ENCODE data around the gene PTPRD. TPM values are rescaled to one million over a fixed set of nuclear protein-coding genes. Genes with fewer than 3 reads are reported as not detected.

Gene PTPRD
- total RNA-seq, 1 experiment from 2014 or later: 0.02 TPM

GRCh38 chr9:8621416-8621815 is 1991.4 kb downstream of the PTPRD start (continued):
- no peak for TF ChIP-seq YY1 (IDR thresholded peaks at IDR 0.05; ENCODE audit: extremely low read depth, insufficient replicate concordance, low read depth, low read length)
- no peak for TF ChIP-seq CEBPB (IDR thresholded peaks at IDR 0.05; ENCODE audit: low read depth)
- no peak for TF ChIP-seq TCF7L2 (IDR thresholded peaks at IDR 0.05; ENCODE audit: borderline replicate concordance, extremely low read depth, insufficient read depth, insufficient read length)
- no peak for TF ChIP-seq CBX3 (IDR thresholded peaks at IDR 0.05; ENCODE audit: low read depth)

GRCh38 chr9:8616414-8616813 is 1996.4 kb downstream of the PTPRD start:
- TF ChIP-seq POLR2A (IDR thresholded peaks at IDR 0.05; ENCODE audit: borderline replicate concordance, extremely low read depth, insufficient read depth, insufficient read length): no peak
- TF ChIP-seq JUND (IDR thresholded peaks at IDR 0.05): no peak
- TF ChIP-seq POLR2AphosphoS5 (IDR thresholded peaks at IDR 0.05; ENCODE audit: low read depth, low read length): no peak
- TF ChIP-seq ELF1 (IDR thresholded peaks at IDR 0.05; ENCODE audit: borderline replicate concordance, low read depth): no peak
- TF ChIP-seq CEBPB (IDR thresholded peaks at IDR 0.05; ENCODE audit: low read depth): no peak
- TF ChIP-seq CBX3 (IDR thresholded peaks at IDR 0.05; ENCODE audit: low read depth): no peak
- DNase-seq (ENCODE audit: low read depth, low spot score): no peak
- H3K9me2 ChIP-seq (ENCODE audit: insufficient read depth): no peaks in the 10 kb centered on the region
- H4K20me1 ChIP-seq (ENCODE audit: insufficient read depth): no peaks in the 10 kb centered on the region
- no TSS peak for BruUV-seq (replicated peaks)
- no peaks in the 10 kb centered on the region for H3K4me1 ChIP-seq (ENCODE audit: control insufficient read depth in 1 of 2, insufficient read depth in 2 of 2, low read length in 2 of 2)
- ATAC-seq: no peak
- no peak overlapping the region for H2AFZ ChIP-seq (ENCODE audit: low read depth, low read length, poor library complexity, severe bottlenecking)
- H3K9ac ChIP-seq (ENCODE audit: low read length): no peak overlapping the region
- no peaks in the 10 kb centered on the region for H3K27me3 ChIP-seq (ENCODE audit: insufficient read depth, low read length)
- no peaks in the 10 kb centered on the region for H3K79me2 ChIP-seq (ENCODE audit: insufficient read depth, low read length)
- no peak overlapping the region for H3K4me2 ChIP-seq (ENCODE audit: low read length)
- H3K4me3 ChIP-seq (replicated peaks in 1 of 2; ENCODE audit: low read depth in 1 of 2, low read length in 2 of 2): no peak overlapping the region
- intact Hi-C loops (cut with micrococcal nuclease): no loop called here
- no peak overlapping the region for H3K27ac ChIP-seq (ENCODE audit: low read depth, low read length)
- ChIA-PET POLR2A (no interaction called here), CTCF (no interaction called here), RAD21 (ENCODE audit: low non-redundant PET in 1 of 2, low total read pairs in 2 of 2, uncharacterized antibody in 2 of 2, unreplicated experiment in 2 of 2) (no interaction called here)
- H3K9me3 ChIP-seq (ENCODE audit: control insufficient read depth in 1 of 2, insufficient read depth in 1 of 2, low read depth in 1 of 2, low read length in 2 of 2): peaks cover 0 to 21% of the 10 kb centered on the region in 2 experiments; a peak in 2 of 4 replicates
- H3K36me3 ChIP-seq (ENCODE audit: control insufficient read depth in 1 of 2, insufficient read depth in 2 of 2, low read length in 2 of 2): no peaks in the 10 kb centered on the region

DNA sequence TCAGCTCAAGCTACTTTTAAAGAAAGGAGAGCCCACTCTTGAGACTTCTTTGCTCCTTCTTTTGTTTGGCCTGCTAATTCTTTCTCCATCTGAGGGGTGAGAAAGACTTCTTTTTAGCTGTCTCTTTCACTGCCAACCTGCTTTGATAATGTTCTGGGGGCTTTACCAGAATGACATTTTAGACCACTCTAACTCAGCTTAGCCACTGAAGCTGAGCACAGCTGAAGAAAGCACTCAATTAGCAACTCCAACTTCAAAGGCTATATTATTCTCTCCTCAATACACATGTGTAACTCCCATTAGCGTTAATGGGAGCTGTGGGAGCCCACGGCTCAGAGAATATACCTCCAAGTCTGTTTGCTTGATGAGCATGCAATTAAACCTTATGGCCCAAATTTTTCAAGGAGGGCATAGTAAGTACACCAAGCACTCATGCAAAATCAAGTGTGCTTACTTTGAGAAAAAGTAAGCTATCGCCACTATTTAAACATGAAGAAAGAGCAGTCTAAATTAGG is 1997.8 kb downstream of the PTPRD start:
- Histone ChIP-seq H4K20me1 (ENCODE audit: insufficient read depth) (no peaks in the 10 kb centered on the region), H3K4me1 (ENCODE audit: control insufficient read depth in 1 of 2, insufficient read depth in 2 of 2, low read length in 2 of 2) (no peaks in the 10 kb centered on the region), H3K9me3 (ENCODE audit: control insufficient read depth in 1 of 2, insufficient read depth in 1 of 2, low read depth in 1 of 2, low read length in 2 of 2) (peaks cover 0 to 30% of the 10 kb centered on the region in 2 experiments; a peak in 2 of 4 replicates), H3K27me3 (ENCODE audit: insufficient read depth, low read length) (no peaks in the 10 kb centered on the region), H3K4me3 (replicated peaks in 1 of 2; ENCODE audit: low read depth in 1 of 2, low read length in 2 of 2) (no peak overlapping the region), H3K9me2 (ENCODE audit: insufficient read depth) (no peaks in the 10 kb centered on the region), H3K79me2 (ENCODE audit: insufficient read depth, low read length) (no peaks in the 10 kb centered on the region), H3K36me3 (ENCODE audit: control insufficient read depth in 1 of 2, insufficient read depth in 2 of 2, low read length in 2 of 2) (no peaks in the 10 kb centered on the region), H3K27ac (ENCODE audit: low read depth, low read length) (no peak overlapping the region), H3K4me2 (ENCODE audit: low read length) (no peak overlapping the region), H3K9ac (ENCODE audit: low read length) (no peak overlapping the region), H2AFZ (ENCODE audit: low read depth, low read length, poor library complexity, severe bottlenecking) (no peak overlapping the region)
- no peak for DNase-seq (ENCODE audit: low read depth, low spot score)
- CTCF ChIA-PET: no interaction called here
- POLR2A ChIA-PET: no interaction called here
- RAD21 ChIA-PET (ENCODE audit: low non-redundant PET in 1 of 2, low total read pairs in 2 of 2, uncharacterized antibody in 2 of 2, unreplicated experiment in 2 of 2): no interaction called here
- BruUV-seq (replicated peaks): no TSS peak
- intact Hi-C loops (cut with micrococcal nuclease): no loop called here
- ATAC-seq: no peak
- no peak for TF ChIP-seq ZNF274 (IDR thresholded peaks at IDR 0.05; ENCODE audit: low read depth, low read length)
- TF ChIP-seq SIN3A (IDR thresholded peaks at IDR 0.05; ENCODE audit: low read depth): no peak
- no peak for TF ChIP-seq MAX (IDR thresholded peaks at IDR 0.05)
- TF ChIP-seq EGR1 (IDR thresholded peaks at IDR 0.05; ENCODE audit: low read depth): no peak
- TF ChIP-seq REST (IDR thresholded peaks at IDR 0.05; ENCODE audit: low read depth): no peak
- no peak for TF ChIP-seq TCF7L2 (IDR thresholded peaks at IDR 0.05; ENCODE audit: borderline replicate concordance, extremely low read depth, insufficient read depth, insufficient read length)
- TF ChIP-seq EZH2phosphoT487 (IDR thresholded peaks at IDR 0.05; ENCODE audit: borderline replicate concordance): no peak
- TF ChIP-seq POLR2AphosphoS5 (IDR thresholded peaks at IDR 0.05; ENCODE audit: low read depth, low read length): no peak
- TF ChIP-seq ZFX (IDR thresholded peaks at IDR 0.05): no peak
- no peak for TF ChIP-seq FOSL1 (IDR thresholded peaks at IDR 0.05; ENCODE audit: low read depth)
- TF ChIP-seq RAD21 (IDR thresholded peaks at IDR 0.05; ENCODE audit: low read depth): no peak
